ENCODE measurements around the gene ZNRF1. TPM values are rescaled to one million over a fixed set of nuclear protein-coding genes. Genes with fewer than 3 reads are reported as not detected.

Gene ZNRF1
- total and polyA plus RNA-seq, 2 of the 8 experiments (the other 6 are each of a cell fraction or from before 2014, with no cell fraction given) = 33.5 to 52.9 TPM

DNA sequence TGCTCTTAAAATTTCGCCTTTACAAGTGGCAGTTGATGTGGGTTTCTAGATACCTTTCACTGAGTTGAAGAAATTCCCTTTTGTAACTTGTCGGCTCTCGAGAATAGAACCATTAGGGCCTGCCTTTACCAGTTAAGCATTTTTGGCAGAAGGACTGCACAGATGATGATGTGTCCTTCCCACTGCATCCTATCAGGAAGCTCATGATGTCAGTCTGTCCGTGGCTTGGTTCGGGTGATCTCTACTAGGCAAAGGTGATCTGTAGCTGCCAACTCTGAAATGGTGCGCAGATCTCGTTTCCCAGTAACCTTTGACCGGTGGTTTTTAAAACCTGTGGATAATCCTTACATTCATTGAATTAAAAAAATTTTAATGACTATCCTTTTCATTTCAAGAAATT is 49.7 kb downstream of the ZNRF1 start:
- DNase-seq (ENCODE audit: low read depth in 1 of 2, low spot score in 2 of 2) (no peak), FAIRE-seq (no peak)
- Histone ChIP-seq H2BK20ac (ENCODE audit: low read length) (no peak overlapping the region), H3K56ac (replicated peaks; ENCODE audit: insufficient read length, low read depth, low read length) (no peak overlapping the region), H3K23me2 (ENCODE audit: low read depth, low read length) (no peaks in the 10 kb centered on the region), H2AK5ac (ENCODE audit: low read depth, low read length) (no peak overlapping the region), H3K27ac (ENCODE audit: low read depth, low read length) (no peak overlapping the region), H3K27me3 (replicated peaks in 1 of 4; ENCODE audit: control insufficient read depth in 3 of 4, extremely low read depth in 1 of 4, insufficient read depth in 3 of 4, low read length in 3 of 4) (no peaks in the 10 kb centered on the region), H3K9me3 (ENCODE audit: insufficient read depth in 2 of 2, low read depth in 1 of 2, low read length in 1 of 2) (no peaks in the 10 kb centered on the region), H4K20me1 (replicated peaks in 1 of 2; ENCODE audit: control insufficient read depth in 1 of 2, insufficient read depth in 2 of 2, low read length in 2 of 2) (peaks cover 0 to 5% of the 10 kb centered on the region in 2 experiments), H3K4ac (replicated peaks; ENCODE audit: insufficient read length, low read depth, low read length) (no peak overlapping the region), H3K4me3 (ENCODE audit: extremely low read depth in 1 of 4, insufficient read depth in 2 of 4, low read depth in 3 of 4, low read length in 4 of 4) (no peak overlapping the region), H3K14ac (ENCODE audit: insufficient read length) (no peak overlapping the region), H3K79me2 (ENCODE audit: control insufficient read depth in 1 of 2, insufficient read depth in 2 of 2, low read length in 2 of 2) (peaks cover 17 to 83% of the 10 kb centered on the region in 2 experiments), H3K4me2 (ENCODE audit: insufficient read depth in 1 of 2, low read depth in 2 of 2, low read length in 2 of 2) (no peak overlapping the region), H3K9ac (replicated peaks in 1 of 4; ENCODE audit: extremely low read depth in 1 of 4, low read depth in 3 of 4, low read length in 3 of 4) (no peak overlapping the region), H2BK12ac (ENCODE audit: low read depth, low read length) (no peak overlapping the region), H2AFZ (ENCODE audit: low read length) (no peak overlapping the region), H2BK15ac (ENCODE audit: low read length) (no peak overlapping the region), H2BK5ac (ENCODE audit: low read depth, low read length) (no peak overlapping the region), H3K79me1 (ENCODE audit: low read depth, low read length) (peaks cover 10% of the 10 kb centered on the region), H4K91ac (replicated peaks; ENCODE audit: insufficient read length, low read length) (no peak overlapping the region), H4K5ac (ENCODE audit: insufficient read length, low read depth, low read length) (no peak overlapping the region), H4K8ac (ENCODE audit: extremely low read depth, insufficient read depth, low read length) (no peak overlapping the region), H3K36me3 (ENCODE audit: control insufficient read depth in 2 of 4, insufficient read depth in 4 of 4, low read length in 3 of 4) (no peaks in the 10 kb centered on the region), H3K23ac (ENCODE audit: insufficient read length) (no peak overlapping the region), H3K4me1 (replicated peaks in 1 of 4; ENCODE audit: control insufficient read depth in 3 of 4, insufficient read depth in 4 of 4, low read length in 3 of 4) (peaks cover 0 to 10% (median 1%) of the 10 kb centered on the region in 4 experiments; a peak in 4 of 7 replicates), H2BK120ac (replicated peaks; ENCODE audit: low read depth, low read length) (no peak overlapping the region), H3K18ac (ENCODE audit: extremely low read depth, low read length) (no peak overlapping the region)
- WGBS, 2 experiments (ENCODE audit: extremely low coverage in 1 of 2, insufficient coverage in 1 of 2, insufficient read length in 1 of 2, insufficient replicate concordance in 2 of 2, low coverage in 1 of 2, low lambda C conversion rate in 2 of 2, missing lambda C conversion rate in 1 of 2) = 91% methylated on average over 8 of the region's 8 CpGs; no CpG with 5 or more reads in 1 of the 2 experiments
- ChIA-PET POLR2A (ENCODE audit: partially characterized antibody) (interaction anchor here (0.7 kb wide), 1 partner anchor 62 kb away, joined by 5 read pairs; no protein-coding TSS in a partner anchor), CTCF (ENCODE audit: partially characterized antibody) (interaction anchor here (1.2 kb wide), 1 partner anchor 10 kb away, joined by 4 read pairs; no protein-coding TSS in a partner anchor)
- TF ChIP-seq CHD2 (IDR thresholded peaks at IDR 0.05; ENCODE audit: low read length) (no peak), POLR2AphosphoS5 (IDR thresholded peaks at IDR 0.05; ENCODE audit: low read depth, low read length) (no peak), EZH2 (IDR thresholded peaks at IDR 0.05; ENCODE audit: low read depth, low read length, severe bottlenecking) (no peak), BRCA1 (IDR thresholded peaks at IDR 0.05; ENCODE audit: low read depth, low read length) (no peak), HDAC2 (IDR thresholded peaks at IDR 0.05; ENCODE audit: borderline replicate concordance in 1 of 2, low read depth in 2 of 2, low read length in 2 of 2) (no peak), SIX5 (IDR thresholded peaks at IDR 0.05; ENCODE audit: low read depth, low read length) (no peak), JUN (IDR thresholded peaks at IDR 0.05; ENCODE audit: low read depth, low read length) (no peak), CREB1 (IDR thresholded peaks at IDR 0.05) (no peak), HDAC6 (IDR thresholded peaks at IDR 0.05; ENCODE audit: low read depth, low read length) (no peak), ZNF274 (IDR thresholded peaks at IDR 0.05; ENCODE audit: borderline replicate concordance, extremely low read depth, low read length) (no peak), ASH2L (IDR thresholded peaks at IDR 0.05; ENCODE audit: low read length) (no peak), CTBP2 (IDR thresholded peaks at IDR 0.05; ENCODE audit: borderline replicate concordance, insufficient read depth, insufficient read length, low read length) (no peak), CBX5 (IDR thresholded peaks at IDR 0.05; ENCODE audit: low read depth, low read length) (no peak)
- TF ChIP-seq, protein P1, sequence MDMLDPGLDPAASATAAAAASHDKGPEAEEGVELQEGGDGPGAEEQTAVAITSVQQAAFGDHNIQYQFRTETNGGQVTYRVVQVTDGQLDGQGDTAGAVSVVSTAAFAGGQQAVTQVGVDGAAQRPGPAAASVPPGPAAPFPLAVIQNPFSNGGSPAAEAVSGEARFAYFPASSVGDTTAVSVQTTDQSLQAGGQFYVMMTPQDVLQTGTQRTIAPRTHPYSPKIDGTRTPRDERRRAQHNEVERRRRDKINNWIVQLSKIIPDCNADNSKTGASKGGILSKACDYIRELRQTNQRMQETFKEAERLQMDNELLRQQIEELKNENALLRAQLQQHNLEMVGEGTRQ (IDR thresholded peaks at IDR 0.05; ENCODE audit: low read length) = no peak

Data from H1 (cell line).